Measurements from ENCODE around the gene CCT6B.
"Not testable (repeated sequence)": the region's sequence is repeated elsewhere in the genome, so short reads cannot be mapped to it uniquely, and the experiment has no call there.

Gene CCT6B

GRCh38 chr17:34979650-34980352, 18.5 kb upstream of the CCT6B start:
- DNase-seq, result no peak

DNA sequence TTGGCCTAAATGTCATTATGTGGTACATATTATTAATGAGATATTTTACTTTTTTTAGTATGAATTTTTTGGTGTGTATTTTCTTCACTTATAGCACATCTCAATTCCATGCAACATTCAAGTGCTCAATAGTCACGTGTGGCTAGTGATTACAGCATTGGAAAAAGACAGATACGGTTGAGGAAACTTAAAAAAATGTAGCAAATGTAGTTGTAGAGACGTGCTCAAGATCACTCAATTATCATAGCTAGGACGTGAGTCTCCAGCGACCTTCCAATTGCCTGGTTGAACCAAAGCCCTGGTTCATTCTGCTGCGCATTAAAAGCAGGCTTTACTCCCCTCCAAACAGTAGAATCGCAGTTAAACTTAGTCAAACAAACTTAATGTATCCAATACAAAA, 17.9 kb upstream of the CCT6B start:
- DNase-seq, result no peak

DNA sequence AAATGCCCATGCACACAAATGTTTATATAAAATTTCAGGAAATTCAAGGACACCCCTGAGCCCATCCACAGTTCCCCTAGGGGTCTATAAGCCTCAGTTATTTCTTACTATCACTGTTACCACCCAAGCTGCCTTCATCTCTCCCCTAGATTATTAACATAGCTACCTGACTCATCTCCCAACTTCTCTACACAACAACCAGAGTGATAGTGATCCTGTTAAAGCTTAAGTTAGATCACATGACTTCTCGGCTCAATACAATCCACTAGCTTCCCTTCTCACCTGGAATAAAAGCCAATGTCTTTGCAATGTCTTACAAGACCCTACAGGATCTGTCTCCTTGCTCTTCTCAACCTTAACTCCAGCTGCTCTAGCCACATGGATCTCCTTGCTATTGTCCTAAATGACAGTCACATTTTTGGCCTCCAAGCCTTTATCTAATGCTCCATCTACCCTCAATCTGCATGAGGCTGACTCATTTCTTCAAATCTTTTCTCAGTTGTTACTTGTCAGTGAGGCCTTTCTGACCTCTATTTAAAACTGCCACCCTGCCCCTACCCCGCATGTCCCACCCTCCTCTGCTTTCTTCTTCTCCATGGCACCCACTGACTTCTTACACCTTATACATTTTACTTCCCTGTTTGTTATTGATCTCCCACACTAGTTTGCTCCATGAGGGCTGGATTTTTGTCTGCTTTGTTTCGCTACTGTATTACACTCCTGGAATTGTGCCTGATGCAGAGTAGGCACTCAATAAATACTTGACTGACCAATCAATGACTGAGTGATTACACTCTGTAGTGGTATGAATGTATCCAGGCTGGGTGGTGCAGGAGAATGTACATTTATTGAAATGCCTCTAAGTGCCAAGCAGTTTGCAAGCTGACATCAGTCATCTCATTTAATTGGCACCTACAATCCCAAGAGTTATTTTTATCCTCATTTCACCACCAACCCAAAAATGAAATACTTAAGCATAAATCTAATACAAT, 13.8 kb upstream of the CCT6B start:
- no peak for DNase-seq

DNA sequence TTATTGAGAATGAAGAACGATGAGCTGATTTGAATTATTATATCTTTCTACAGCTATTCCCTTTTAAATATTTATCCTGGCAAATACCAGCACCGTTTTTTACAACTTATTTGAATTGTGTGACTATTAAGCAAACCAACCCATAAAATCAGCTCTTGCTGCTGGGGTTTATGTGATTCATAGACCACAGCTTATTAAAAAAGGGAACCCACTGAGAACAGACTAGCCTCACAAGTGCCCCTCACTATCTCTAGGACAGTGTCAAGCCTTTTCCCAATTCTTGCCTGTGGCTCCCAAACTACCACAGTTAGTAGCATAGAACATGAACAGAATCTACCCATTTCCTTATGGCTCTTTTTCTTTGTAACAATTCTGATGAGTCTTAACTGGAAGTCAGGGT, 12.9 kb upstream of the CCT6B start:
- no peak for DNase-seq

GRCh38 chr17:34958438-34958837, 2.8 kb downstream of the CCT6B start:
- DNase-seq, result no peak

- DNase-seq, result not testable (repeated sequence)
These were observed 10.5 kb downstream of the CCT6B start for GRCh38 chr17:34950780-34951179.

- no peak for DNase-seq
These were observed 31.0 kb downstream of the CCT6B start for GRCh38 chr17:34930283-34930682.

DNA sequence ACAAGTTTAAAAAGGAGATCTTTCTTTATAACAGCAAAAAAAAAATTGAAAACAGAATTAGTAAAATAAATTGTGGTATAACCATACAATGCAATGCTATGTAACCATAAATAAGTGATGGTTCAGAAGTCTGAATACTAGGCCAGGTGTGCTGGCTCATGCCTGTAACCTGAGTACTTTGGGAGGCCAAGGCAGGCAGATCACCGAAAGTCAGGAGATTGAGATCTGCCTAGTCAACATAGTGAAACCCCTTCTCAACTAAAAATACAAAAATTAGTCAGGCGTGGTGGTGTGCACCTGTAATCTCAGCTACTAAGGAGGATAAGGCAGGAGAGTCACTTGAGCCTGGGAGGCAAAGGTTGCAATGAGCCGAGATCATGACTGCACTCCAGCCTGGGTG, 34.6 kb downstream of the CCT6B start:
- DNase-seq, result no peak

GRCh38 chr17:34920676-34921075, 40.6 kb downstream of the CCT6B start:
- no peak for DNase-seq

DNA sequence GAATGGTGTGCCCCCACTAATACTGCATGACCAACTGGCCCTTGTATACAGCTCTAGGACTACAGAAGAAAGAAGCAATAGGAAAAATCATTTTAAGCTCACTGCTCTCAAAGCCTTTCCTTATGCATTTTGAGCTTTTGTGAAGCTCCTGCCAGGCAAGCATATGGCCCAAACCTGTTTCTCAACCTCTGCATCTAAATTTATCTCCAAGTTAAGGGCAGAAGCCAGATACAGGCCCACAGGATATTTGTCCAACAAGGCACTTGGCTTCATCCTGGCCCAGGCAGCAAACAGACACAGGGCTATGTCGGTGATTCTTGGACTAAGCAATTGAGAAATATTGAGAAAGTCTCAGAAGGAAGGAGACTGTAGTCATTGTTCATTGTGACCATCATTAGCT, 43.9 kb downstream of the CCT6B start:
- no peak for DNase-seq

DNA sequence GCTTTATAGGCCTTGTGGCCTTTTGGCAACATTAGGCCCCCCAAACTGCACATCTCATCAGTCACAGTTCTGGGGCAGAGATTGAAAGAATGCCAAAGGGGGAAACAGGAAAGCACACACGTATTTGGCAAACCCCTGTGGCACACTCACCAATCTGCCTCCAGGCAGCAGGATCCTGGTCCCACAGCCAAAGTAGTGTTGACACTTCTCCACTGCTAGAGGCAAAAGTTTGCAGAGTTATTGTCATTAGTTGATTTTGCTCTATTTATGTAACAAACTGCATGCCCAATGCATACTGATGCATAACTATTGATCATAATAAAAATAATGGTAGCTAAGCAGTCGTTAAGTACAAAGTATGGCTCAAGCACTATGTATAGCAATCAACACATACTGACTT, 45.1 kb downstream of the CCT6B start:
- DNase-seq, result no peak

- DNase-seq, result no peak
These were observed 48.3 kb downstream of the CCT6B start for GRCh38 chr17:34913001-34913400.

DNA sequence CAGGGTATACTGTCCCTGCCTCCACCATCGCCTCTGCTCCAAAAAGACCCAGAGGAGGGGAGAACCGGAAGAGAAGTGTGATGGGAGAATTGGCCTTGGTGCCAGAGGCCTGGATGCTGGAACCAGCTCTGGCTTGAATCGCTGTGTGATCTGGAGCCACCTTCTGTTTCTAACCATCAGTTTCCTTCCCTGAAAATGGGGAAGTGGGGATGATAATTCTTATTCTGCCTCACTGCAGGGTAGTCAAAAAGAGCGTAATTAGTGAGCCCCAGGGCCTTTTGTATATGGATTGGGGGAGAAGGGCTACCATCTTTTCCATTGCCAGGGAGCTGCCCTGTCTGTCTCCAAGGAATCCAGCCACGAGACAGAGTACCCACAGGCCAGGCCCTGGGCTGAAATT, 52.2 kb downstream of the CCT6B start:
- no peak for DNase-seq

GRCh38 chr17:34902831-34903547, 58.3 kb downstream of the CCT6B start:
- DNase-seq, result no peak

GRCh38 chr17:34899643-34900291, 61.5 kb downstream of the CCT6B start:
- DNase-seq, result no peak

DNA sequence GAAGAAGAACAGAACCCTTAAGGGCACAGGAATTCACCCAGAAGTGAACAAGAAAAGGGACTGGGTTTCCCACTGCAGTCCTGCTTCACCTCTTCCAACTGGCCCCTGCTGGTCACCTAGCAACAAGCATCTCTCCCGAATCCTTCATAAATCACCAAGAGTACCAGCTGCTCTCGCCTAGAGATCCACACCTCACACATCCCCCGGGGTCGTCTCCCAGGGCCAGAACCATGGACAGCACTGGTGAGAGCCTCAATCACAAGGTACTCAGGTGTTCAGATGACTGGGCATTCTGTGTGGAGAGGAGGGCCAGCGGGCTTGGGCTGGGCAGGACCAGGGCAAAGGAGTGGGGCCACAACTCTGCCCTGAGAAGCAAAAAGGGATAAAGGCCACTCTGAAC, 65.9 kb downstream of the CCT6B start:
- DNase-seq, result no peak

DNA sequence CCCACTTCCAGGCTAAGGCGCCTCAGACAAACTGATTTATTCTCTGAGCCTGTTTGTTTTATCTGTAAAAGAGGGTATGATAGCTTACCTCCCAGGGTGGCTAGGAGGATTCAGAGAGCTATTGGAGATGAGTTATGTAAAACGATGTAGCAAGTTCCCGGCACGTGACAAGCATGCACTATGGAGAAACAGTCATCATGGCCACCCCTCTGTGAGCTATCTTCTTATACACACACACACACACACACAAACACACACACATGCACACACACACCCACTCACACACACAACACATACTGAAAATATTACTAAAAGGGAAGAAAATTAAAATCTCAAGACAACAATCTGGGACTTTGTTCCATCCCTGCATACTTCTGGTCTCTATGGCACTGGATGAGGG, 66.3 kb downstream of the CCT6B start:
- no peak for DNase-seq

- no peak for DNase-seq
These were observed 68.6 kb downstream of the CCT6B start for GRCh38 chr17:34892461-34893249.

GRCh38 chr17:34886831-34887230, 74.4 kb downstream of the CCT6B start:
- DNase-seq, result no peak

GRCh38 chr17:34885076-34885475, 76.2 kb downstream of the CCT6B start:
- DNase-seq, result no peak

- DNase-seq, result no peak
These were observed 76.7 kb downstream of the CCT6B start for GRCh38 chr17:34884597-34884996.

All from NK-92 treated with Interleukin-12 subunit alpha and Interleukin-12 subunit beta, amount 100 ng/mL, for 24 hours (cell line).